ENCODE results near the gene ANKRD18A. TPM values are rescaled to one million over a fixed set of nuclear protein-coding genes. Genes with fewer than 3 reads are reported as not detected.
A peak's percentile ranks its signal among the peaks of the same experiment; 100 is the strongest.
"Not testable (repeated sequence)": the region's sequence is repeated elsewhere in the genome, so short reads cannot be mapped to it uniquely, and the experiment has no call there.

Gene ANKRD18A
- total and polyA plus RNA-seq, 2 of the 13 experiments (the other 11 are each of a cell fraction or from before 2014, with no cell fraction given): 5.9 to 7.6 TPM

- TF ChIP-seq ZNF441 (CRISPR knock-in tag; IDR thresholded peaks at IDR 0.05; ENCODE audit: borderline replicate concordance) (no peak), SRSF9 (IDR thresholded peaks at IDR 0.05; ENCODE audit: borderline replicate concordance, insufficient read depth, low read depth, low read length, poor library complexity, severe bottlenecking) (no peak), ZNF451 (CRISPR knock-in tag; IDR thresholded peaks at IDR 0.05) (no peak), HNRNPLL (IDR thresholded peaks at IDR 0.05; ENCODE audit: low read depth, low read length, poor library complexity, severe bottlenecking) (peak; percentile 63), ZBTB43 (CRISPR knock-in tag; conservative IDR thresholded peaks at IDR 0.05) (no peak), PHF5A (CRISPR knock-in tag; IDR thresholded peaks at IDR 0.05; ENCODE audit: low read depth, unreplicated experiment) (no peak), ZNF431 (CRISPR knock-in tag; IDR thresholded peaks at IDR 0.05; ENCODE audit: borderline replicate concordance, low read depth) (no peak), SETDB1 (CRISPR knock-in tag; IDR thresholded peaks at IDR 0.05; ENCODE audit: borderline replicate concordance) (no peak), ZNF770 (CRISPR knock-in tag; IDR thresholded peaks at IDR 0.05) (no peak)
These were observed 594 bp downstream of the ANKRD18A start (continued) for GRCh38 chr9:38619556-38620447.

GRCh38 chr9:38598029-38598745 lies 22.2 kb downstream of the ANKRD18A start:
- H3K4me1 ChIP-seq (ENCODE audit: insufficient read depth, low read length); H3K27ac ChIP-seq (ENCODE audit: extremely low read length, insufficient read depth, low read length); H3K4me2 ChIP-seq (ENCODE audit: low read depth, low read length); H2AFZ ChIP-seq (ENCODE audit: low read length); H4K20me1 ChIP-seq (ENCODE audit: insufficient read depth, low read length); H3K4me3 ChIP-seq (replicated peaks in 1 of 3; ENCODE audit: insufficient read depth in 1 of 3, low read depth in 2 of 3, low read length in 3 of 3); ATAC-seq; FAIRE-seq; BruUV-seq (replicated peaks); H3K27me3 ChIP-seq (ENCODE audit: control insufficient read depth in 1 of 2, insufficient read depth in 2 of 2, low read length in 2 of 2); in situ Hi-C loops (cut with HindIII; ENCODE audit: extremely low pct_ligation_motif_present, low pct_unique_long_range_greater_than_20kb); intact Hi-C loops (cut with micrococcal nuclease; ENCODE audit: unreplicated experiment); POLR2A ChIA-PET; H3K9ac ChIP-seq (ENCODE audit: insufficient read depth, low read depth, low read length); CTCF ChIA-PET (ENCODE audit: low intra/inter-chr PET ratio, low total read pairs); H3K79me2 ChIP-seq (ENCODE audit: insufficient read depth, low read length); H3K36me3 ChIP-seq (replicated peaks in 1 of 2; ENCODE audit: control insufficient read depth in 1 of 2, insufficient read depth in 2 of 2, low read length in 2 of 2); H3K9me3 ChIP-seq (ENCODE audit: low read length); DNase-seq (ENCODE audit: low spot score): not testable (repeated sequence)
- 97% methylated on average over 2 of the region's 2 CpGs for WGBS (ENCODE audit: low lambda C conversion rate)

GRCh38 chr9:38595117-38595516 lies 25.3 kb downstream of the ANKRD18A start:
- H3K9me3 ChIP-seq (ENCODE audit: low read length); FAIRE-seq; H4K20me1 ChIP-seq (ENCODE audit: insufficient read depth, low read length); CTCF ChIA-PET (ENCODE audit: low intra/inter-chr PET ratio, low total read pairs); DNase-seq (ENCODE audit: low spot score); ATAC-seq; BruUV-seq (replicated peaks); H3K4me2 ChIP-seq (ENCODE audit: low read depth, low read length); H3K9ac ChIP-seq (ENCODE audit: insufficient read depth, low read depth, low read length); intact Hi-C loops (cut with micrococcal nuclease; ENCODE audit: unreplicated experiment); POLR2A ChIA-PET; H3K27me3 ChIP-seq (ENCODE audit: control insufficient read depth in 1 of 2, insufficient read depth in 2 of 2, low read length in 2 of 2); H3K4me3 ChIP-seq (replicated peaks in 1 of 3; ENCODE audit: insufficient read depth in 1 of 3, low read depth in 2 of 3, low read length in 3 of 3); H3K4me1 ChIP-seq (ENCODE audit: insufficient read depth, low read length); H3K36me3 ChIP-seq (replicated peaks in 1 of 2; ENCODE audit: control insufficient read depth in 1 of 2, insufficient read depth in 2 of 2, low read length in 2 of 2); H2AFZ ChIP-seq (ENCODE audit: low read length); H3K79me2 ChIP-seq (ENCODE audit: insufficient read depth, low read length); in situ Hi-C loops (cut with HindIII; ENCODE audit: extremely low pct_ligation_motif_present, low pct_unique_long_range_greater_than_20kb); H3K27ac ChIP-seq (ENCODE audit: extremely low read length, insufficient read depth, low read length): not testable (repeated sequence)
- 93% methylated on average over 3 of the region's 3 CpGs for WGBS (ENCODE audit: low lambda C conversion rate)
